HS-27A (cell line): Measurements from ENCODE around the gene CCDC91.
"Not testable (repeated sequence)": the region's sequence is repeated elsewhere in the genome, so short reads cannot be mapped to it uniquely, and the experiment has no call there.

Experiments used
- DNase-seq: peaks from one replicate; pipeline ENCODE4 v3.0.0-alpha.2; 2012; ENCODE audit warnings: low read depth, missing footprints

CCDC91 gene

DNA sequence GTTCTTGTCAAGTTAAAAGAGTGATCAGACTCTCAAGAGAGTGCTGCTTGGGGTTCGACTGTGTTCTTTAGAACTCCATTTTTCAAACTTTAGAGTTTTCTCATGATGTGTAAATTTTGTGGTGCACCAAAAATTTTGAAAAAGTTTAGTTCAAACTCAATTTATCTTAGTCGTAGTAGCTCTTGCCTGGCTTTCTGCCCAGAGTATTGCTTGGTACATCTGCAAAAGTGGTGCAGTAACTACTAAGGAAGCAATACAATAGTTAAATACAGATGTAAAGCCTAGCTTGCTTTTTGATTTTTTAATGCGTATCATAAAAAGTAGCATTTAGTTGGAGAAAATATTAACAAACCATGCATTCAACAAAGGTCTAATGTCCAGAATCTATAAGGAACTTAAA lies 9.5 kb upstream of the CCDC91 start:
- no peak for DNase-seq

- DNase-seq = no peak
These were observed 5.9 kb upstream of the CCDC91 start for GRCh38 chr12:28184375-28184774.

- DNase-seq = no peak
These were observed 3.8 kb upstream of the CCDC91 start for GRCh38 chr12:28186500-28186899.

- DNase-seq = peak; percentile 38
These were observed 404 bp upstream of the CCDC91 start for GRCh38 chr12:28189784-28190320.

DNA sequence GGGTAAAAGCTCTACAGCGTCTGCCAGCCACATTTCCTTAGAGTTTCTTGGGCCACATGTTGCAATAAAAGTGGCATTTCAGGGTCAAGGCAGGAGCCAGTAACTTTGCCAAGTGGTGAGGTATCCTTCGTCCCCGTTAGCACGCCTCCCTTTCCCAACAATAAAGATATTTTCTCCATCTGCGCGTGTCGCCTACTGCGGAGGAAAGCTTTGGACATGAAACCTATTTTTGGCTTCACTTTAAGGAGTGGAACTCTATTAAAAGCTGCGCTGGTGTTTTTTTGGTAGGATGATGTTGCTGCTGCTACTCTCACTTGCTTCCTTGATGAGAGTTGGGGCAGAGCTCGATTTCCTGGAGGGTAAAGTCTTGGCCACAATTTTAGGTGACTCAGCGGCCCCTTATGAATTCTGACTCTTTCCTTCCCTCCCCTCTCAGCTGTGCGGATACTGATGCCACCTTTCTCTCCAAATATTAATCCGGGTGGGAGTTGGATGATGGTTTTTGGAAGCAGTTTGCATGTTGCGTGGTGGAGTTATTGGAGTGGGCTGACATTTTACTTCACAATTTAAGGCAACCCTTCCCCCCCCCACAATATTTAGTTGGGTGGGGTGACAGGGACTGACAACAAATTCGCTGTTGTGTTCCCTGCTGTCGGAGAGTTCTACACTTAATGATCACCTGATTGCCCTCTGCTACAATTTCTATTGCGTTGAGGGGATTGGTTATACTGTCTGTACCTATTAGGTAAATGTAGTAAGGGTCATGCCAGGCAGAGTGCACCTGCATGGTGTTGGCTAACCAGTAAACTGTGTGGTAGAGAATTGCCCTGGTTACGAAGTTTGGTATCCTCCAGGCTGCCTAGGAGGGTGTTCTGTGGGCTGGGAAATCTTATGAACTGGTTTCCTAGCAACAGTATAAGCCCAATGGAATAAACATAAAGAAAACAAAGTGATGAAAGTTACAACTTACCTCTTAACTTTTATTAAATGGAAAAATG lies 1.1 kb downstream of the CCDC91 start:
- peak; percentile 68 for DNase-seq

DNA sequence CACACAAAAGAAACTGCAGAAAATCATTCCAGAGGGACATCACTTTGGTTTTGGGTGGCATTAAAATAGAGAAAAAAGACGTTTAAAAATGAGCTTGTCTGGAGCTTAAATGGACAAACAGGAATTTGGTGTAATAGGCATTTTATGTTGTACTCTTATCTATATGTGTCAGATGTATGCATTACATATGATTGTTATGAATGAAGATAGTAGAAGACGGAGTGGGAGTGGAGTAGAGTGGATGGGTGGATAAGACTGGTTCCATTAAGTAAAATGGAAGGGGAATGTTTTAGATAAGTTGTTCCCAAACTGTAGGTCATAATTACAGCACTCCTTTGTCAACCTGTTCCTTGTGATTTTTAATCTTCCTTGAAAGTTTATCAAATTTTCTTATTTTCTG lies 1.9 kb downstream of the CCDC91 start:
- DNase-seq = no peak

DNA sequence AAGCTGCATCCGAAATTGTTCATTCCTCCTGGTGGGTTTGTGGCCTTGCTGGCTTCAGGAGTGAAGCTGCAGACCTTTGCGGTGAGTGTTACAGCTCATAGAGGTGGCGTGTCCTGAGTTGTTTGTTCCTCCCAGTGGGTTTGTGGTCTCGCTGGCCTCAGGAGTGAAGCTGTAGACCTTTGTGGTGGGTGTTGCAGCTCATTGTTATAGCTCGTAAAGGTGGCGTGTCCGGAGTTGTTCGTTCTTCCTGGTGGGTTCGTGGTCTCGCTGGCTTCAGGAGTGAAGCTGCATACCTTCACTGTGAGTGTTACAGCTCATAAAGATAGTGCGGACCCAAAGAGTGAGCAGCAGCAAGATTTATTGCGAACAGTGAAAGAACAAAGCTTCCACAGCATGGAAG lies 4.4 kb downstream of the CCDC91 start:
- DNase-seq = not testable (repeated sequence)

- not testable (repeated sequence) for DNase-seq
These were observed 10.9 kb downstream of the CCDC91 start for GRCh38 chr12:28201136-28201535.

DNA sequence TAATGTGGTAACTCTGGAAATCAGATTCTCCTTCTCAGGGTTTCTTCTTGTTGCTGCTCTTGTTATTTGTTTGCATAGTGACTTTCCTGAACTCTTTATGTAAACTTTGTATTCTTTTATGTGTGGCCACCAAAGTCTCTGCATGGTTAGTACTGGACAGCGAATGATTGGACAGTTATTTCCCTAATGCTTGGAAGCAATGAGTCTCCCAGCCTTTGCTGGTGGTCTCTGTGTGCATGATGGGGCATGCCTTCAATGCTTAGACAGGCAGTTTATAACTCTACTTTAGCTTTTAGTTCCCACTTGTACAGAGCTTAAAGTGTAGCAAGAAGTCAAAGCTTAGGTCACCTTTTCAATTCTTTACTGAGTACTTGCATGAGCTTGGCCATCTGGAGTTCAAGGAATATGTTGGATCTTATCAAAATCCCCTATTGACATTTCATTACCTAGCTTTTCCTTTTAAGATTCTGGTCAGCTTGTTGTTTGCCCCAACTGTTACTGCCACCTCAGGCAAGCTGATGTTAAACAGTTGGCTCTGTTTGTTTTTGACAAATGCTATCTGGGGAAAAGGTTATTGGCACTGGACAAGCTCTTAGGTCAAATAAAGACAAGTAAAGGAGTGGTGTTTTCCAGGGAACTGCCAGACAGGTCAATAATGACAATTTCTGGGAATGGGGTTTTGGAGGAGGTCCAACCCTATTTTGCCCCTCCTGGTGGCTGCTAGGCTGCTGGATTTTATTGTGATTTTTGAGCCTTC lies 12.3 kb downstream of the CCDC91 start:
- DNase-seq = no peak

- DNase-seq = peak; percentile 22
These were observed 19.5 kb downstream of the CCDC91 start for GRCh38 chr12:28209782-28210181.

DNA sequence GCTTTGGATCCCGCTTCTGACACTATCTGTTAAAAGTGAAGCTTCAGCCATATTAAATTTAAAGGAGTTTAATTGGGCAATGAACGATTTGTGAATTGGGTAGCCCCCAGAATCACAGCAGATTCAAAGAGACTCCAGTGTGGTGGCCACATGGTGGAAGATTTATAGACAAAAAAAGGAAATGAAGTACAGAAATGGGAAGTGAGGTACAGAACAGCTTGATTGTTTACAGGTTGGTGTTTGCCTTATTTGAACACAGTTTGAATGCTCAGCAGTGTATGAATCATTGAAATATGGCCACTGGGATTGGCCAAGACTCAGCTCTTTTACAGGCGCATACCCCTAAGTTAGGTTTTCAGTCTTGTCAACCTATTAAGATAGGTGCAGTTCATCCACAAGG lies 21.9 kb downstream of the CCDC91 start:
- no peak for DNase-seq

DNA sequence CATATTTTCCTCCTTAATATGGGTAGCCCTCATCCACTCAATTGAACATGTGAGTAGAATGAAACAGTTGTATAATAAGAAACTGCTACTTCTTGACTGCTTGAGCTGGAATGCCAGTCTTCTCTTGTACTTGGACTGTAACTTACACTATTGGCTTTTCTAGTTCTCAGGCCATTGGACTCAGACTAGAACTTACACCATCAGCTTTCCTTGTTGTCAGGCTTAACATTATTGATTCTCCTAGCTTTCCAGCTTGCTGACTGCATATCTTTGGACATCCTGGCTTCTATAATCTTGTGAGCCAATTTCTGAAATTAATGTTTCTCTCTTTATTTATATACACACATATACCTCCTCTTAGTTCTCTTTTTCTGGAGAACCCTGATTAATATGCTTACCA lies 24.8 kb downstream of the CCDC91 start:
- DNase-seq = no peak

DNA sequence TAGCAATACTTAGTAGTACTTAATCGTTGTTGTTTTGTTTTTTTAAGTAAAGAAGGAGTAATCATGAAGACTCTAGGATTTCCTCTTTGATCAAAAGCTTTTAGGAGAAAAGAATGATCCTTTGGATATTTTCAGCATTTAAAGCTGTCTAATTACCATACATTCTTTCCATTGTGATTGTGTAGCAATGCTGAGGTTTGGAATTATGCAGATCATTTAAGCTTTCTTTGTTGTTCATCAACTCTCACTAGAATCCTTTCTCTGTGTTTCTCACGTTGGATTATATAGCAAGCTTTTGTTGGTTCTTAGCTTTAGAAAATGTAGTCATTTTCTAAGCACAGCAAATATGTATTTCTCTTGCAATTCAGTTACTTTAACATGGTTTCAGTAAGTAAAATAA lies 25.8 kb downstream of the CCDC91 start:
- no peak for DNase-seq

- no peak for DNase-seq
These were observed 27.5 kb downstream of the CCDC91 start for GRCh38 chr12:28217805-28218204.

DNA sequence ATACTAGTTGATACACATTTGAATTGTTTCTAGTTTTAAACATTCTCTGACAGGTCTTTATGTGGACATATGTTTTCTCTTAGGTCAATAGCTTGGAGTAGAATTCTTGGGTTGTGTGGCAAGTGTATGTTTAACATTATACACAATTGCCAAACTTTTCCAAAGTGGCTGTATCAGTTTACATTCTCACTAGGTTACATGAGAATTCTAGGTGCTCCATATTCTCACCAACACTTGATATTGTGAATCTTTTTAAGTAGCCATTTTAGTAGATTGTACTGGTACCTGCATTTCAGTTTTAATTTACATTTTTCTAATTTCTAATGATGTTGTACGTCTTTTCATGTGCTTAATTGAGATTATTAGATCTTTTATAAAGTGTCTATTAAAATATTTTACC lies 28.6 kb downstream of the CCDC91 start:
- DNase-seq = no peak

DNA sequence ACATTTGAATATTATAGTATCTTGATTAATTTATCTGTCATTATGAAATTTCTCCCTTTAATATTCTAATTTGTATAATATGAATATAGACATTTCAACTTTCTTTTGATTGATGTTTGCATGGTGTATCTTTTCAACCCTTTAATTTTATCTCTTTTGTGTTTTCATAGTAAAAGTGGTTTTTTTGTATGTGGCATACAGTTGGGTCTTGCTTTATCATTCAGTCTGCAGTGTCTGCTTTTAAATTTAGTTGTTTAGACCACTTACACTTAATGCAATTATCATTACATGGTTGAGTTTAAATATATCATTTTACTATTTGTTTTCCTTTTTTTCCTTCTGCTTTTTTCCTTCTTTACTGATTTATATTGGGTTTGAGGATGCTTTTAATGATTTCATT lies 29.6 kb downstream of the CCDC91 start:
- DNase-seq = no peak

DNA sequence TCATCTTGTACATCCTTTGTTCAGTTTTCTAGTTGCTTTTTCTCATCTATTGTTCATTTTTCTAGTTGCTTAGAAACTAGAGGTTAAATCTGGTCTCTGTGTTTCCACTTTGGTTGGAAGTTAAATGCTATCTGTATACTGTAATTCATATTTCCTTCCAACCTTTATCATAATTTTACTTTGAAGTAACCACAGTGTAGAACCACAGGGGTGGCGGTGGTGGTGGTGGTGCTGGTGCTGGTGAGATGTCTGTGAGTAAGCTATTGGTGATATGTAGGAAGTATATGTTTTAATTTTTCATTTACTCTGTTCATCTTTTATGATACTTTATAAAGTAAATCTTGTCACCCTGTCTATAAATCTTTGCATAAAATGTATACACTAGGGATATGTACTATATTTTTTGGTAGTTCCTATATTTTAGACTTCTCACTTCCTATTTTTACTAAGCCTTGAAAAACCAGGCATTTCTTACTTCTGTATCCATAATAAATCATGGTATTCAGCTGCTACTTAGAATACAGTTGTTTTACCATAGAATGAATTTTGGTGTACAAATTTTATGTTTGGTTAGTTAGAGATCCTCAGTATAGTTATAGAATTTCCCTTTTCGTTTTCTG lies 31.9 kb downstream of the CCDC91 start:
- no peak for DNase-seq

GRCh38 chr12:28223025-28223554 lies 32.8 kb downstream of the CCDC91 start:
- DNase-seq = no peak

- DNase-seq = no peak
These were observed 33.6 kb downstream of the CCDC91 start for GRCh38 chr12:28223858-28224257.

DNA sequence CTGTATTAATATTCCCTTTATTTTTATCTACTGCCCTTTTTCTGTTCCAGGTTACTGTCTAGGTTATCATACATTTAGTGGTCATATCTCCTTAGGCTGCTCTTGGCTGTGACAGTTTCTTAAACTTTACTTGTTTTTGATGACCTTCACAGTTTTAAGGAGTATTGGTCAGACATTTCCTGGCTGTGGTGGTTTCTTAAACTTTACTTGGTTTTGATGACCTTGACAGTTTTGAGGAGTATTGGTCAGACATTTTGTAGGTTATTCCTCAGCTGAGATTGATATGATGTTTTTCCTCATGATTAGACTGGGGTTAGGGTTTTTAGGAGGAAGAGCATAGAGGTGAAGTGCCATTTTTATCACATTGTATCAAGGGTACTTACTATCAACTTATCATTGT lies 36.4 kb downstream of the CCDC91 start:
- no peak for DNase-seq

GRCh38 chr12:28227251-28227650 lies 37.0 kb downstream of the CCDC91 start:
- DNase-seq = no peak

- DNase-seq = no peak
These were observed 41.0 kb downstream of the CCDC91 start for GRCh38 chr12:28231248-28231647.
